Heart left ventricle (tissue), 16 donors: ENCODE data around the gene NTRK2. TPM values are rescaled to one million over a fixed set of nuclear protein-coding genes. Genes with fewer than 3 reads are reported as not detected.
A peak's percentile ranks its signal among the peaks of the same experiment; 100 is the strongest.

Experiments used
- ATAC-seq, 4 donors: fragments of 200-7000 bp; cut with Tn5 transposase; one replicate each; pipeline ENCODE4 v1.9.1; 2020 to 2022; ENCODE audit warnings: moderate library complexity in 4 of 4, mild to moderate bottlenecking in 3 of 4, moderate number of reproducible peaks in 1 of 4
- DNase-seq, 5 donors: peaks; one replicate each; pipeline ENCODE4 v3.0.0-alpha.2; 2020
- H3K27ac ChIP-seq, 12 donors: fragments of 200-600 bp; sonication (generic) in 4 of 12; one replicate each; pipeline versions ENCODE4 v1.5.0 to v1.8.0; 2016 to 2022; ENCODE audit warnings: mild to moderate bottlenecking in 2 of 12
- H3K27me3 ChIP-seq, 9 donors: fragments of 200-600 bp; sonication (generic) in 2 of 9; one replicate each; pipeline versions ENCODE4 v1.5.1 to v1.8.0; 2016 to 2022; ENCODE audit warnings: mild to moderate bottlenecking in 3 of 9
- H3K36me3 ChIP-seq, 9 donors: fragments of 200-600 bp; sonication (generic) in 2 of 9; one replicate each; pipeline versions ENCODE4 v1.5.0 to v1.8.0; 2018 to 2022; ENCODE audit warnings: mild to moderate bottlenecking in 2 of 9
- H3K4me1 ChIP-seq, 12 donors: fragments of 200-600 bp; sonication (generic) in 4 of 12; one replicate each; pipeline versions ENCODE4 v1.5.0 to v1.8.0; 2016 to 2022; ENCODE audit warnings: mild to moderate bottlenecking in 3 of 12
- H3K4me3 ChIP-seq, 12 donors: fragments of 200-600 bp; sonication (generic) in 4 of 12; one replicate each; pipeline versions ENCODE4 v1.5.0 to v1.8.0; 2017 to 2022; ENCODE audit warnings: mild to moderate bottlenecking in 9 of 12, moderate library complexity in 4 of 12
- H3K9me3 ChIP-seq, 12 donors: fragments of 200-600 bp; sonication (generic) in 4 of 12; one replicate each; pipeline versions ENCODE4 v1.5.0 to v1.8.0; 2016 to 2022; ENCODE audit warnings: mild to moderate bottlenecking in 1 of 12
- CTCF ChIP-seq, 12 donors: fragments of 200-600 bp; sonication (generic) in 4 of 12; IDR thresholded peaks; one replicate each; pipeline versions ENCODE4 v1.5.0 to v1.8.0; 2018 to 2022; ENCODE audit warnings: antibody characterized with exemption in 12 of 12, mild to moderate bottlenecking in 5 of 12
- POLR2A ChIP-seq, 2 donors: fragments of 450-650 bp; IDR thresholded peaks; one replicate each; pipeline ENCODE4 v1.6.1; 2017; ENCODE audit warnings: antibody characterized with exemption in 2 of 2, mild to moderate bottlenecking in 2 of 2, moderate library complexity in 2 of 2
- WGBS, 4 donors: extraction: QIAGEN DNeasy Blood & Tissue Kit in 2 of 4; methylation state at CpG; one replicate each; pipeline versions ENCODE4 v1.1.5 to v1.1.7; 2013 to 2018; 5-methylcytosine and 5-hydroxymethylcytosine counted together
- intact Hi-C, 10 donors: fragments of 100-400 bp; cut with DNase I; formaldehyde crosslinking; loops; one replicate each; pipeline versions ENCODE4 v1.11.1 to v1.14.2; 2022
- polyA plus RNA-seq, 2 donors: library from polyadenylated mRNA; stranded (reverse); fragments of 200-250 nt; gene quantifications; one replicate each; pipeline ENCODE4 v1.2.3, GENCODE V29; 2013
- total RNA-seq, 9 donors: library from RNA; depleted of rRNA in 2 of 9; stranded (reverse); fragments of >200 nt in 2 of 9; fragmentation: NEBNext Ultra II Directional in 3 of 9; extraction: Animal tissue kit (Norgen Biotek cat#: 25700) in 3 of 9; gene quantifications; one replicate each; pipeline versions ENCODE4 v1.1.0 to v1.2.4, GENCODE V29; 2016 to 2023
- donor health status: ischemic (EF 13 %, LVEDD 7.1; RV severe dilation, severe dysfunction).
- donor health status: healthy with polysubstance abuse.
- donor health status: DM: no; HTN: yes; CAD: no.
- donor health status: DM: no; HTN: no; CAD: no.
- donor health status: ischemic (EF 25% LVEDD 6.9; RV normal size, moderate dysfunction).
- donor health status: ischemic (EF 25% LVEDD 5.7; RV mildly dilated, moderate dysfunction).
- donor health status: healthy.
- donor health status: DM: yes; HTN: yes; CAD: no.
- donor health status: ischemic (EF 35%, LVEDD 5.7; RV mildly dilated, moderate dysfunction).
- donor health status: nonischemic (EF 11% LVEDD 7.7; RV severe dilation, severe dysfunction).
- donor health status: DM: yes; HTN: yes; CAD: no.
- donor health status: PGD.
- donor health status: ischemic (EF 29% LVEDD 5.4; RV normal size, mild dysfunction).
- donor health status: nonischemic (EF 23%, LVEDD 6.1; RV moderate dilation, normal function).

The NTRK2 gene
- total and polyA plus RNA-seq, 11 donors = 0.86 to 16.0 (median 2.4) TPM

DNA sequence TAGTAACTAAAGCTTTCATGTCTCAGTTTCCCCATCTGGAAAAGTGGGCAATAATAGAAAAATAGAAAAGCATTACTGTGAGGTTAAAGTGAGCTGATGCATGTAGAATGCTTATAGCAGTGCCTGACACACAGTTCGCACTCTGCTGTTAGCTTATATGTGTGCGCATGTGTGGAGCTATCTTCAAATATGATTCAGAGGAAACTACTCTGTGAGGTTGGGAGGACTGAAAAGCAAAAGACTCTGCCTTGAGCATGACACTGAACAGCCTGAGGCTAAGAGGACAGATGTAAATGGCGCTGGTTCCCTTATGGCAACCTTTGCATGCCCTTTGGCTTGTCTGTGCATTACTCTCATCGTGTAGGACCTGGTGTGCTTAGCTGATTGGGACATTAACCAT lies 19.4 kb downstream of the NTRK2 start:
- no peak overlapping the region for H3K4me3 ChIP-seq
- no peak for TF ChIP-seq POLR2A (IDR thresholded peaks at IDR 0.05)
- no peak for TF ChIP-seq CTCF (IDR thresholded peaks at IDR 0.05)
- H3K27ac ChIP-seq = no peak overlapping the region
- ATAC-seq (no peak), DNase-seq (no peak)
- H3K27me3 ChIP-seq = no peaks in the 10 kb centered on the region
- intact Hi-C loops = no loop called here
- peaks cover 0 to 3% (median 0%) of the 10 kb centered on the region in 12 donors for H3K9me3 ChIP-seq
- peaks cover 0 to 6% (median 0%) of the 10 kb centered on the region in 12 donors for H3K4me1 ChIP-seq
- 72 to 75% (median 74%) methylated on average over 4 of the region's 4 CpGs for WGBS, 4 donors
- no peaks in the 10 kb centered on the region for H3K36me3 ChIP-seq

- DNase-seq (no peak), ATAC-seq (no peak)
- WGBS, 4 donors = 83 to 86% (median 85%) methylated on average over 5 of the region's 5 CpGs
- Histone ChIP-seq H3K27ac (no peak overlapping the region), H3K4me1 (peaks cover 0 to 6% (median 0%) of the 10 kb centered on the region in 12 donors), H3K4me3 (no peak overlapping the region), H3K27me3 (no peaks in the 10 kb centered on the region), H3K36me3 (no peaks in the 10 kb centered on the region), H3K9me3 (no peaks in the 10 kb centered on the region)
- TF ChIP-seq CTCF (IDR thresholded peaks at IDR 0.05) = no peak
- TF ChIP-seq POLR2A (IDR thresholded peaks at IDR 0.05) = no peak
- intact Hi-C loops = loop anchor here in 8 of 10 donors (10.0 kb wide), 3 partner anchors 453 to 923 kb away; no protein-coding TSS in a partner anchor
These were observed 22.1 kb downstream of the NTRK2 start for GRCh38 chr9:84691634-84692033.

DNA sequence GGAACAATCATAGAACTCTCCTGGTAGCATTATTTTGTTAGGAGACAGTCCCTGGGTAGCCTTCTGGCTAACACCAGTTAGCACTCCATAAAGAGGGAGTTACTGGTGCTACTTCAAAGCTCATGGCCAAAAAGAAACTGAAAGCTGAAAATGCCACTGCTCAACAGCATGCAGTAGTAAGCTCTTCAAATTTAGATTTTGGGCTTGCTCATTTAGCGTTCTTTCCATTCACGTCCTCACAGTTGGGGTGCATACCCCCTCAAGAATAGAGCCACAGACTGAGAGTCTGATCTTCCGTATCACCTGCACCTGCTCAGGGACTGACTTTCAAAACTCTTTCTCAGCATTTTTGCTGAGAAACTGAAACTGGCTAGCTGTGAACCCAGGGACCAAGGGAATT lies 24.7 kb downstream of the NTRK2 start:
- Histone ChIP-seq H3K36me3 (no peaks in the 10 kb centered on the region), H3K27me3 (no peaks in the 10 kb centered on the region), H3K4me1 (peaks cover 0 to 6% (median 0%) of the 10 kb centered on the region in 12 donors), H3K27ac (no peak overlapping the region), H3K4me3 (no peak overlapping the region), H3K9me3 (no peaks in the 10 kb centered on the region)
- TF ChIP-seq POLR2A (IDR thresholded peaks at IDR 0.05) (no peak), CTCF (IDR thresholded peaks at IDR 0.05) (no peak)
- ATAC-seq = no peak
- 69 to 82% (median 76%) methylated on average over 3 of the region's 3 CpGs for WGBS, 4 donors
- intact Hi-C loops = loop anchor here in 8 of 10 donors (10.0 kb wide), 3 partner anchors 451 to 921 kb away; no protein-coding TSS in a partner anchor
- no peak for DNase-seq

GRCh38 chr9:84697042-84697441 lies 27.5 kb downstream of the NTRK2 start:
- Histone ChIP-seq H3K4me3 (no peak overlapping the region), H3K36me3 (no peaks in the 10 kb centered on the region), H3K4me1 (peaks cover 0 to 5% (median 0%) of the 10 kb centered on the region in 12 donors), H3K27ac (no peak overlapping the region), H3K27me3 (no peaks in the 10 kb centered on the region), H3K9me3 (no peaks in the 10 kb centered on the region)
- intact Hi-C loops = loop anchor here (1.0 to 10.0 kb wide), 10 partner anchors 255 to 918 kb away; no protein-coding TSS in a partner anchor
- DNase-seq (no peak), ATAC-seq (peak in 1 of 4 donors; percentile 7)
- WGBS, 4 donors = 79 to 87% (median 86%) methylated on average over 8 of the region's 8 CpGs
- TF ChIP-seq CTCF (IDR thresholded peaks at IDR 0.05) (no peak), POLR2A (IDR thresholded peaks at IDR 0.05) (no peak)
